K562 (cell line): Measurements from ENCODE around the gene NDOR1. TPM values are rescaled to one million over a fixed set of nuclear protein-coding genes. Genes with fewer than 3 reads are reported as not detected.

Experiments used
- BDP1 ChIP-seq: IDR thresholded peaks from 3 replicates; pipeline ENCODE4 v1.6.1; 2011; ENCODE audit not compliant: insufficient read length, insufficient read depth
- CBX5 ChIP-seq: IDR thresholded peaks from 2 replicates; pipeline ENCODE4 v1.6.1; 2014; ENCODE audit warnings: low read depth, borderline replicate concordance
- CCNT2 ChIP-seq: IDR thresholded peaks from 2 replicates; pipeline ENCODE4 v1.6.1; 2011; ENCODE audit warnings: borderline replicate concordance, low read depth, mild to moderate bottlenecking, moderate library complexity, mixed read lengths, low read length; ENCODE audit not compliant: insufficient read length; ENCODE audit errors: extremely low read depth
- FOXA1 ChIP-seq: fragments of 450-650 bp; IDR thresholded peaks from 2 replicates; pipeline ENCODE4 v1.6.1; 2016; ENCODE audit warnings: mild to moderate bottlenecking, borderline replicate concordance
- GABPA ChIP-seq: fragments of 200-800 bp; sonication (Bioruptor generic); conservative IDR thresholded peaks from 2 replicates; pipeline ENCODE4 v1.6.1; 2016; ENCODE audit warnings: low read depth, missing genetic modification characterization, missing compliant biosample characterization
- HNRNPLL ChIP-seq: fragments of 200-400 bp; formaldehyde crosslinking; IDR thresholded peaks from 2 replicates; pipeline ENCODE4 v1.6.1; 2017; ENCODE audit warnings: low read length, low read depth, mild to moderate bottlenecking; ENCODE audit not compliant: poor library complexity, severe bottlenecking
- IFI16 ChIP-seq: fragments of 250-450 bp; sonication (Bioruptor Pico); IDR thresholded peaks from 2 replicates; pipeline ENCODE4 v2.1.2; 2022; ENCODE audit warnings: mild to moderate bottlenecking, inconsistent platforms
- JUN ChIP-seq, 2 experiments: sonication (generic) in 1 of 2; formaldehyde crosslinking in 1 of 2; IDR thresholded peaks; 2 replicates each; pipeline versions ENCODE4 v1.6.1 to v1.8.0; 2012 to 2022; ENCODE audit warnings: borderline replicate concordance in 2 of 2, mild to moderate bottlenecking in 2 of 2, improper control_type of control experiment in 1 of 2, low read depth in 1 of 2, low read length in 1 of 2, missing genetic modification reagents in 1 of 2
- KAT7 ChIP-seq: sonication (generic); formaldehyde crosslinking; IDR thresholded peaks from 2 replicates; pipeline ENCODE4 v1.8.0; 2022; ENCODE audit warnings: missing genetic modification reagents, mild to moderate bottlenecking, borderline replicate concordance
- NCOA1 ChIP-seq: fragments of 450-650 bp; IDR thresholded peaks from 2 replicates; pipeline ENCODE4 v1.6.1; 2016; ENCODE audit warnings: low read depth
- NCOA4 ChIP-seq: fragments of 450-650 bp; IDR thresholded peaks from 2 replicates; pipeline ENCODE4 v1.6.1; 2018; ENCODE audit warnings: mild to moderate bottlenecking; ENCODE audit not compliant: partially characterized antibody
- NFIX ChIP-seq: fragments of 250-450 bp; sonication (Bioruptor Pico); IDR thresholded peaks from 2 replicates; pipeline ENCODE4 v1.4.0; 2020; ENCODE audit warnings: low read depth, mild to moderate bottlenecking, moderate library complexity
- NR3C1 ChIP-seq: sonication (generic); formaldehyde crosslinking; IDR thresholded peaks from 2 replicates; pipeline ENCODE4 v1.8.1; 2022; ENCODE audit warnings: missing genetic modification reagents
- POLR2H ChIP-seq: IDR thresholded peaks from 2 replicates; pipeline ENCODE4 v1.6.1; 2016; ENCODE audit warnings: missing genetic modification characterization, low read depth, mild to moderate bottlenecking, control low read depth, missing compliant biosample characterization, moderate library complexity
- PTRF ChIP-seq: fragments of 450-650 bp; IDR thresholded peaks from 2 replicates; pipeline ENCODE4 v1.6.1; 2016; ENCODE audit warnings: mild to moderate bottlenecking, missing genetic modification characterization, missing compliant biosample characterization
- SETDB1 ChIP-seq: IDR thresholded peaks from one replicate; pipeline ENCODE4 v1.6.1; 2012; ENCODE audit warnings: low read length, control low read depth, inconsistent platforms
- ZNF140 ChIP-seq: fragments of 250-450 bp; sonication (Bioruptor Pico); IDR thresholded peaks from 2 replicates; pipeline ENCODE4 v1.8.0; 2021; ENCODE audit warnings: moderate library complexity, mild to moderate bottlenecking, inconsistent platforms
- ZNF324 ChIP-seq: fragments of 250-450 bp; sonication (Bioruptor Pico); IDR thresholded peaks from 2 replicates; pipeline ENCODE4 v1.4.0; 2020; ENCODE audit warnings: mild to moderate bottlenecking
- ZNF830 ChIP-seq: fragments of 250-450 bp; sonication (Bioruptor Pico); IDR thresholded peaks from 2 replicates; pipeline ENCODE4 v1.5.0; 2021; ENCODE audit warnings: mild to moderate bottlenecking
- polyA plus RNA-seq, 8 experiments: library from polyadenylated mRNA; depleted of rRNA in 4 of 8; stranded (reverse) in 5 of 8; unstranded in 3 of 8; fragments of >200 nt; fragmentation: Nextera tagmentation in 2 of 8; fragmentation: Illumina TruSeq in 1 of 8; extraction: Ambion mirVana in 2 of 8; extraction: Trizol in 1 of 8; gene quantifications; 2 replicates each; pipeline versions ENCODE4 v1.2.1 to v1.2.3, GENCODE V29; 2011 to 2014; ENCODE audit warnings: inconsistent platforms in 1 of 8, missing spikeins in 1 of 8
- total RNA-seq, 7 experiments: library from RNA; depleted of rRNA in 6 of 7; stranded (reverse); fragments of >200 nt in 6 of 7; fragmentation: Illumina TruSeq in 2 of 7; extraction: Trizol in 2 of 7; gene quantifications; 2 replicates each; pipeline versions ENCODE4 v1.2.1 to v1.2.3, GENCODE V29; 2011 to 2021; ENCODE audit warnings: low replicate concordance in 1 of 7
- TF ChIP-seq, protein P1 (sequence below): fragments of 450-650 bp; IDR thresholded peaks from 2 replicates; pipeline ENCODE4 v1.6.1; 2018; ENCODE audit not compliant: partially characterized antibody
- TF ChIP-seq, protein P2 (sequence below): sonication (generic); formaldehyde crosslinking; IDR thresholded peaks from 2 replicates; pipeline ENCODE4 v1.8.0; 2022; ENCODE audit warnings: missing genetic modification reagents, mild to moderate bottlenecking, borderline replicate concordance
- TF ChIP-seq, protein P3 (sequence below): fragments of 250-450 bp; sonication (Bioruptor Pico); IDR thresholded peaks from 2 replicates; pipeline ENCODE4 v1.5.0; 2020; ENCODE audit warnings: mild to moderate bottlenecking

NDOR1 gene
- total and polyA plus RNA-seq, 9 of the 15 experiments (the other 6 are each of a cell fraction or from before 2014, with no cell fraction given): 0.06 to 36.9 (median 6.9) TPM

DNA sequence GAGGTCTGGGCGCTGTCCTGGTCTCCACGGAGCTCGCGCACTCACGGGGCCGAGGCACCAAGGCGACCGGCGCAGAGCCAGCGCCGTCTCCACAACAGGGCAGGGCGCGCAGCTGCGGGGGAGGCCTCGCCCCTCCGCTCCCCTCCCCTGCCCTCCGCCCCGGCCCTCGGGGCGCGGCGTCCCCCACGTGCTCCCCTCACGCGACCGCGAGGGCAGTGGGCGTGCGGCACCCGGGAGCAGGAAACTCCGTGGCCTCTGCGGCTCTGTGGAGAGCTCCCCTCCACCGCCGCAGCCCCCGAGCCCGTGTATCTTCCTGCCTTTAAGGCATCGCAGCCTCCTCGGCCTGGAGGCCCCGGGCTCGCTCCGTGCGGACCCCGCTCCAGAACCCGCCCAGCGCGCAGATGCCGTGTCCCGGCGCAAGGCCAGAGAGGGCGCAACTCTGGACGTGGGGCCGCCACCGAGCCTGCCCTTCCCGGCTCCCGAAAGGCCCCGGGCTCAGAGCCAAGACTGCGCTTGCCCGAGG, 34.9 kb downstream of the NDOR1 start (continued):
- TF ChIP-seq SETDB1 (no peak), CCNT2 (peak; percentile 49), HNRNPLL (no peak), BDP1 (no peak), FOXA1 (no peak), POLR2H (tag) (no peak), KAT7 (peak; percentile 90; the same call in 1 of the 2 replicates), NCOA1 (no peak), IFI16 (no peak), NR3C1 (CRISPR knock-in tag) (peak; percentile 42; the same call in 1 of the 2 replicates), NCOA4 (no peak), ZNF830 (CRISPR knock-in tag) (peak; percentile 64; the same call in 1 of the 2 replicates), PTRF (tag) (no peak), NFIX (CRISPR knock-in tag) (0 out of 2 replicates have a peak, but pooled peaks have one; percentile 23), ZNF324 (CRISPR knock-in tag) (peak; percentile 46; the same call in 1 of the 2 replicates), JUN (IDR thresholded peaks at IDR 0.05; ENCODE audit: borderline replicate concordance, low read depth, low read length) (no peak), JUN (CRISPR knock-in tag; IDR thresholded peaks at IDR 0.05; ENCODE audit: borderline replicate concordance) (no peak), GABPA (tag) (no peak), ZNF140 (CRISPR knock-in tag) (no peak), CBX5 (no peak)
- TF ChIP-seq, protein P1, sequence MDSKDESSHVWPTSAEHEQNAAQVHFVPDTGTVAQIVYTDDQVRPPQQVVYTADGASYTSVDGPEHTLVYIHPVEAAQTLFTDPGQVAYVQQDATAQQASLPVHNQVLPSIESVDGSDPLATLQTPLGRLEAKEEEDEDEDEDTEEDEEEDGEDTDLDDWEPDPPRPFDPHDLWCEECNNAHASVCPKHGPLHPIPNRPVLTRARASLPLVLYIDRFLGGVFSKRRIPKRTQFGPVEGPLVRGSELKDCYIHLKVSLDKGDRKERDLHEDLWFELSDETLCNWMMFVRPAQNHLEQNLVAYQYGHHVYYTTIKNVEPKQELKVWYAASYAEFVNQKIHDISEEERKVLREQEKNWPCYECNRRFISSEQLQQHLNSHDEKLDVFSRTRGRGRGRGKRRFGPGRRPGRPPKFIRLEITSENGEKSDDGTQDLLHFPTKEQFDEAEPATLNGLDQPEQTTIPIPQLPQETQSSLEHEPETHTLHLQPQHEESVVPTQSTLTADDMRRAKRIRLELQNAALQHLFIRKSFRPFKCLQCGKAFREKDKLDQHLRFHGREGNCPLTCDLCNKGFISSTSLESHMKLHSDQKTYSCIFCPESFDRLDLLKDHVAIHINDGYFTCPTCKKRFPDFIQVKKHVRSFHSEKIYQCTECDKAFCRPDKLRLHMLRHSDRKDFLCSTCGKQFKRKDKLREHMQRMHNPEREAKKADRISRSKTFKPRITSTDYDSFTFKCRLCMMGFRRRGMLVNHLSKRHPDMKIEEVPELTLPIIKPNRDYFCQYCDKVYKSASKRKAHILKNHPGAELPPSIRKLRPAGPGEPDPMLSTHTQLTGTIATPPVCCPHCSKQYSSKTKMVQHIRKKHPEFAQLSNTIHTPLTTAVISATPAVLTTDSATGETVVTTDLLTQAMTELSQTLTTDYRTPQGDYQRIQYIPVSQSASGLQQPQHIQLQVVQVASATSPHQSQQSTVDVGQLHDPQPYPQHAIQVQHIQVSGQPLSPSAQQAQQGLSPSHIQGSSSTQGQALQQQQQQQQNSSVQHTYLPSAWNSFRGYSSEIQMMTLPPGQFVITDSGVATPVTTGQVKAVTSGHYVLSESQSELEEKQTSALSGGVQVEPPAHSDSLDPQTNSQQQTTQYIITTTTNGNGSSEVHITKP: peak; percentile 33
- TF ChIP-seq, protein P2, sequence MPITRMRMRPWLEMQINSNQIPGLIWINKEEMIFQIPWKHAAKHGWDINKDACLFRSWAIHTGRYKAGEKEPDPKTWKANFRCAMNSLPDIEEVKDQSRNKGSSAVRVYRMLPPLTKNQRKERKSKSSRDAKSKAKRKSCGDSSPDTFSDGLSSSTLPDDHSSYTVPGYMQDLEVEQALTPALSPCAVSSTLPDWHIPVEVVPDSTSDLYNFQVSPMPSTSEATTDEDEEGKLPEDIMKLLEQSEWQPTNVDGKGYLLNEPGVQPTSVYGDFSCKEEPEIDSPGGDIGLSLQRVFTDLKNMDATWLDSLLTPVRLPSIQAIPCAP (CRISPR knock-in tag): no peak
- TF ChIP-seq, protein P3, sequence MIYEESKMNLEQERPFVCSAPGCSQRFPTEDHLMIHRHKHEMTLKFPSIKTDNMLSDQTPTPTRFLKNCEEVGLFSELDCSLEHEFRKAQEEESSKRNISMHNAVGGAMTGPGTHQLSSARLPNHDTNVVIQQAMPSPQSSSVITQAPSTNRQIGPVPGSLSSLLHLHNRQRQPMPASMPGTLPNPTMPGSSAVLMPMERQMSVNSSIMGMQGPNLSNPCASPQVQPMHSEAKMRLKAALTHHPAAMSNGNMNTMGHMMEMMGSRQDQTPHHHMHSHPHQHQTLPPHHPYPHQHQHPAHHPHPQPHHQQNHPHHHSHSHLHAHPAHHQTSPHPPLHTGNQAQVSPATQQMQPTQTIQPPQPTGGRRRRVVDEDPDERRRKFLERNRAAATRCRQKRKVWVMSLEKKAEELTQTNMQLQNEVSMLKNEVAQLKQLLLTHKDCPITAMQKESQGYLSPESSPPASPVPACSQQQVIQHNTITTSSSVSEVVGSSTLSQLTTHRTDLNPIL (CRISPR knock-in tag): no peak
